Hepatocyte (in vitro differentiated cells): Measurements from ENCODE around the gene DCTN2. TPM values are rescaled to one million over a fixed set of nuclear protein-coding genes. Genes with fewer than 3 reads are reported as not detected.

ENCODE experiments used
- DNase-seq: peaks from one replicate; pipeline ENCODE4 v3.0.0-alpha.2; 2016; ENCODE audit warnings: low spot score
- H2AFZ ChIP-seq: fragments of 200-600 bp; sonication (generic); 2 replicates; pipeline ENCODE4 v1.6.0; 2016; ENCODE audit warnings: antibody characterized with exemption, mild to moderate bottlenecking
- H3K27ac ChIP-seq: fragments of 200-600 bp; sonication (generic); 2 replicates; pipeline ENCODE4 v1.5.1; 2016; ENCODE audit warnings: mild to moderate bottlenecking
- H3K27me3 ChIP-seq: fragments of 200-600 bp; sonication (generic); 2 replicates; pipeline ENCODE4 v1.6.1; 2016
- H3K36me3 ChIP-seq: fragments of 200-600 bp; sonication (generic); replicated peaks from 2 replicates; pipeline ENCODE4 v1.5.1; 2016; ENCODE audit warnings: low read depth; ENCODE audit not compliant: insufficient read depth
- H3K4me1 ChIP-seq: fragments of 200-600 bp; sonication (generic); 2 replicates; pipeline ENCODE4 v1.5.1; 2016; ENCODE audit warnings: mild to moderate bottlenecking, moderate library complexity; ENCODE audit not compliant: insufficient read depth
- H3K4me2 ChIP-seq: fragments of 200-600 bp; sonication (generic); 2 replicates; pipeline ENCODE4 v1.6.0; 2016
- H3K4me3 ChIP-seq: fragments of 200-600 bp; sonication (generic); 2 replicates; pipeline ENCODE4 v1.5.1; 2016; ENCODE audit warnings: mild to moderate bottlenecking
- H3K79me2 ChIP-seq: fragments of 200-600 bp; sonication (generic); 2 replicates; pipeline ENCODE4 v1.6.0; 2017; ENCODE audit warnings: mild to moderate bottlenecking
- H3K9me2 ChIP-seq: fragments of 200-600 bp; sonication (generic); replicated peaks from 2 replicates; pipeline ENCODE4 v1.6.0; 2017; ENCODE audit warnings: mild to moderate bottlenecking; ENCODE audit not compliant: insufficient read depth
- H3K9me3 ChIP-seq: fragments of 200-600 bp; sonication (generic); 2 replicates; pipeline ENCODE4 v1.5.1; 2016; ENCODE audit warnings: low read depth, mild to moderate bottlenecking
- H4K20me1 ChIP-seq: fragments of 200-600 bp; sonication (generic); 2 replicates; pipeline ENCODE4 v1.6.0; 2016; ENCODE audit warnings: mild to moderate bottlenecking; ENCODE audit not compliant: insufficient read depth, poor library complexity, severe bottlenecking
- EZH2 ChIP-seq: fragments of 200-600 bp; sonication (generic); IDR thresholded peaks from 2 replicates; pipeline ENCODE4 v1.6.1; 2016; ENCODE audit warnings: antibody characterized with exemption, mild to moderate bottlenecking, borderline replicate concordance
- EZH2phosphoT487 ChIP-seq: fragments of 200-600 bp; sonication (generic); IDR thresholded peaks from one replicate; pipeline ENCODE4 v1.6.1; 2018; ENCODE audit warnings: antibody characterized with exemption, mild to moderate bottlenecking, low read depth, moderate library complexity; ENCODE audit not compliant: unreplicated experiment, severe bottlenecking
- WGBS: methylation state at CpG from one replicate; pipeline ENCODE4 v1.1.6; 2016; ENCODE audit warnings: low lambda C conversion rate; ENCODE audit errors: missing lambda C conversion rate; 5-methylcytosine and 5-hydroxymethylcytosine counted together
- polyA plus RNA-seq: library from polyadenylated mRNA; unstranded; fragments of >200 nt; fragmentation: Nextera tagmentation; extraction: Ambion mirVana; gene quantifications from 2 replicates; pipeline ENCODE4 v1.2.1, GENCODE V29; 2016
- total RNA-seq: library from RNA; depleted of rRNA; stranded (reverse); fragments of >200 nt; gene quantifications from 2 replicates; pipeline ENCODE4 v1.2.3, GENCODE V29; 2014
- TF ChIP-seq, protein P1 (sequence below): fragments of 200-600 bp; sonication (generic); IDR thresholded peaks from 2 replicates; pipeline ENCODE4 v1.5.1; 2016; ENCODE audit warnings: antibody characterized with exemption, mild to moderate bottlenecking; ENCODE audit not compliant: poor library complexity

DCTN2 gene
- total and polyA plus RNA-seq, 2 experiments from 2014 or later, result 110 to 124 TPM

DNA sequence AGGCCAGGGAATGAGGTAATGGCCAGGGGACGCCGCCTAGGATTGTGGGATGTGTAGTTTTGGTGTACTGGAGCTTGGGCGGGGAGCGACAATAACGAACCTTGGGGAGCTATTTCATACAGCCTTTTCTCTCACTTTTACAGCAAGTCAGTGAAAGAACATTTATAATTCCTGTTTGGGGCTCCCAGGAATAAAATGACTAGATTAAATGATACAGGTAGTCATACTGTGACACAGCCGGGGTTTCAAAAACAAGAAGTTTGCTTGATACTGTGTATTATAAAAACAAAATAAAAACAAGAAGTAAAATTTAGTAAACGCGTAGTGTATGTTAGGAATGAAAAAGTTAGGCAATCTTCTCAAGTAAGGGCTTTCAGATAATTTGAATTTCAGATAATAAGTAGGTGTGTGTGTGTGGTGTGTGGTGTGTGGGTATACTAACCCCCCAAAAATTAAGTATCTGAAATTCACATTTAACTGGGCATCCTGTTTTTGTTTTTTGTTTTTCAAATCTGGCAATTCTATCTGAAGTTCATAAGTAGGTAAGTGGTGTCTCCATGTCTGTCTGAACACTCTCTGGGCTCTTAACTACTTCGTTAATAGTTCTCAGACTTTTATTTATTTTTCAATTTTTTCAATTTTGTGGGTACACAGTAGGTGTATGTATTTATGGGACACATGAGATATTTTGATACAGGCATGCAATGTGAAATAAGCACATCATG is 458 bp upstream of the DCTN2 start:
- Histone ChIP-seq H2AFZ (no peak overlapping the region), H4K20me1 (peaks cover 8% of the 10 kb centered on the region), H3K27ac (no peak overlapping the region), H3K9me2 (no peaks in the 10 kb centered on the region), H3K79me2 (peaks cover 33% of the 10 kb centered on the region), H3K4me1 (peaks cover 12% of the 10 kb centered on the region), H3K4me3 (no peak overlapping the region), H3K9me3 (no peaks in the 10 kb centered on the region), H3K36me3 (no peaks in the 10 kb centered on the region), H3K27me3 (peaks cover 48% of the 10 kb centered on the region), H3K4me2 (peak overlapping the region; percentile 67)
- TF ChIP-seq EZH2, result no peak
- no peak for TF ChIP-seq EZH2phosphoT487
- TF ChIP-seq, protein P1, sequence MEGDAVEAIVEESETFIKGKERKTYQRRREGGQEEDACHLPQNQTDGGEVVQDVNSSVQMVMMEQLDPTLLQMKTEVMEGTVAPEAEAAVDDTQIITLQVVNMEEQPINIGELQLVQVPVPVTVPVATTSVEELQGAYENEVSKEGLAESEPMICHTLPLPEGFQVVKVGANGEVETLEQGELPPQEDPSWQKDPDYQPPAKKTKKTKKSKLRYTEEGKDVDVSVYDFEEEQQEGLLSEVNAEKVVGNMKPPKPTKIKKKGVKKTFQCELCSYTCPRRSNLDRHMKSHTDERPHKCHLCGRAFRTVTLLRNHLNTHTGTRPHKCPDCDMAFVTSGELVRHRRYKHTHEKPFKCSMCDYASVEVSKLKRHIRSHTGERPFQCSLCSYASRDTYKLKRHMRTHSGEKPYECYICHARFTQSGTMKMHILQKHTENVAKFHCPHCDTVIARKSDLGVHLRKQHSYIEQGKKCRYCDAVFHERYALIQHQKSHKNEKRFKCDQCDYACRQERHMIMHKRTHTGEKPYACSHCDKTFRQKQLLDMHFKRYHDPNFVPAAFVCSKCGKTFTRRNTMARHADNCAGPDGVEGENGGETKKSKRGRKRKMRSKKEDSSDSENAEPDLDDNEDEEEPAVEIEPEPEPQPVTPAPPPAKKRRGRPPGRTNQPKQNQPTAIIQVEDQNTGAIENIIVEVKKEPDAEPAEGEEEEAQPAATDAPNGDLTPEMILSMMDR, result no peak
- WGBS, result 26% methylated on average over 9 of the region's 9 CpGs
- no peak for DNase-seq

DNA sequence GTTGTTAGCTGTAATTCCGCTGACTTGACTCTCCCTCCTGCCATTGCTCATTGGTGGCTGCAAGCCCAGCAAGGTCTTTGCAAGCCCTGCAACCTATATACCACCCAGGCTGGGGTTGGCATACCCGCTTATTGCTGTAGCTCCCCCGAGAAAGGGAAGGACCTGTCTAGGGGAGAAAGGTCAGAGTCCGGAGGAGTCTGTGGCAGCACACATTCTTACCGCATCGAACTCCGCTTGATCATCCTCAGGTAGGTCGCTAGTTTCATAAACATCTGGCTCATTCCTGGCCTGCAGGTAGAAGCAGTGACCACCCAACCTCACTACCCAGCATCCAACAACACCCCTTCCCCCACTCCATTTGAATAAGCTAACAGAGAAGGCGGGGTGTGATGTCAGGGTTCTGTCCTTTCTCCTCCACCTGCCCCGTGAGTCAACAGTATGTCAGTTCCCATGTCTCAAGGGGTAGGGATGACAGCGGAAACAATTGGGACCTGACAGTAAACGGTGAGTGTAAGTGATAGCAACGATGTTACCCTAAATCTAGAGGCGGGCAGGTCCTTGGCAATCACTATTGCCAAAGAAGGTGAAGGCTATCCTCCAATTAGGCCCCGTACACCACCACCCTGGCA is 1.1 kb downstream of the DCTN2 start:
- TF ChIP-seq EZH2 (no peak), EZH2phosphoT487 (no peak)
- TF ChIP-seq, protein P1, result no peak
- peak; percentile 55 for DNase-seq
- H3K9me2 ChIP-seq, result no peaks in the 10 kb centered on the region
- peak overlapping the region; percentile 78 for H3K27ac ChIP-seq
- peaks cover 37% of the 10 kb centered on the region for H3K79me2 ChIP-seq
- peak overlapping the region; percentile 84 for H3K4me2 ChIP-seq
- peaks cover 32% of the 10 kb centered on the region for H3K27me3 ChIP-seq
- peaks cover 10% of the 10 kb centered on the region for H4K20me1 ChIP-seq
- H2AFZ ChIP-seq, result no peak overlapping the region
- peak overlapping the region; percentile 59 for H3K4me3 ChIP-seq
- no peaks in the 10 kb centered on the region for H3K9me3 ChIP-seq
- peaks cover 12% of the 10 kb centered on the region for H3K4me1 ChIP-seq
- 71% methylated on average over 15 of the region's 15 CpGs for WGBS
- H3K36me3 ChIP-seq, result no peaks in the 10 kb centered on the region

DNA sequence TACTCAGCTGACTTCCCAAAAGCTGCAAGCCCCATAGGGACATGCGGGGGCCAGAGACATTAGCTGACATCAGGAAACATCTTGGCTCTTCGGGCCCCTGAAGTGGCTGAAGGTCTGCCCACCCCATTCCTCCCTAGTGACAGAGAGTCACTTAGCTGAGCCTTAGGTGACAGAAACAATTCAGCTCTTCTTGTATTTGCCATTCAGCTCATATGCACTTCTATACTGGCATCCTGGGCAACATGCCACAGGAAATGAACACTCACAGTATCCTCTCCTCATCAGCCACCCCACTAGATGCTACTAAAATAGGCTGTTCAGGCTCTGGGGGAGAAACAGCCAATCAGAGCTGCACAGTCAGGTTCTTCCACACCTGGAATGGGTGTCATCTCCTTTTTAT is 3.4 kb downstream of the DCTN2 start:
- Histone ChIP-seq H3K27me3 (peaks cover 9% of the 10 kb centered on the region), H3K79me2 (peaks cover 38% of the 10 kb centered on the region), H3K4me3 (no peak overlapping the region), H3K27ac (no peak overlapping the region), H3K36me3 (no peaks in the 10 kb centered on the region), H3K4me1 (peaks cover 8% of the 10 kb centered on the region), H3K9me2 (no peaks in the 10 kb centered on the region), H2AFZ (no peak overlapping the region), H3K4me2 (no peak overlapping the region), H4K20me1 (peaks cover 11% of the 10 kb centered on the region), H3K9me3 (no peaks in the 10 kb centered on the region)
- DNase-seq, result no peak
- TF ChIP-seq EZH2, result no peak
- TF ChIP-seq, protein P1, result no peak
- TF ChIP-seq EZH2phosphoT487, result no peak
- WGBS, result 100% methylated on average over 2 of the region's 2 CpGs
